ENCODE data around the gene PDE7B.

DNA sequence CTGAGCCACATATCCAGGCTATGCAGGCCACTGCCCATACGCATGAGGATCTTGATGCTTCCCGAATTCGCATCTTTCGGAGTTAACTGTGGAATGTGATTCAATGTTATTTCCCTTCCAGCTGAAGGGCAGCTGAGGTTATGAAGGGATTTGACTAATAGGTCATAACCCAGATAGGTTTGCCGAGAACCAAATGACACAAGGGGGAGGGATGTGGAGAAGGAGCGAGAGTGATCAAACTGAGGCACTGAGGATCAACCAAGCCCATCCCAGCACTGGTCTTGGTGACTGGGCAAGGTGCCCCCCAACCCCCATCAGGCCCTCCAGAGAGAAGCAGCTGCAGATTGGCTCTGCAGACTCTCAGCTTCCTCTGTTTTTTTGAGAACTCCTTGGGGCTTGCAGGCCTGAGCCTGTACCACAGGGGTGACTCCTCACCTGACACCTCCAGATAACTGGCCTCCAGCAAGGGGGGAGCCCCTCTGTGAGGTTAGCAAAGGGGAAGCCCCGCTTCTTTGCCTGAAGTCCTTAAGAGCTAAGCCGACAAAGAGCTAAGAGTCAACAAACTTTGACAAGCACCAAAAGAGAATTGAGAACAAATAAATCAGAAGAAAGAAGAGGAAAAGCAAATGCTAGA is 185.9 kb downstream of the PDE7B start:
- TF ChIP-seq TGIF2 (CRISPR knock-in tag; IDR thresholded peaks at IDR 0.05) = no peak
- TF ChIP-seq TFAP4 (CRISPR knock-in tag; IDR thresholded peaks at IDR 0.05; ENCODE audit: borderline replicate concordance) = no peak
- no peak for TF ChIP-seq CTCF (IDR thresholded peaks at IDR 0.05 in 2 of 3, conservative IDR thresholded peaks at IDR 0.05 in 1 of 3; ENCODE audit: insufficient read depth in 2 of 3, low read depth in 1 of 3, low read length in 3 of 3)
- TF ChIP-seq SMARCA4 (IDR thresholded peaks at IDR 0.05) = no peak
- TF ChIP-seq CHD4 (IDR thresholded peaks at IDR 0.05; ENCODE audit: insufficient read depth, insufficient replicate concordance, low read depth, low read length, poor library complexity, severe bottlenecking) = no peak
- no peak for TF ChIP-seq CHD1 (IDR thresholded peaks at IDR 0.05; ENCODE audit: low read length)
